HG02588 (cell line): ENCODE measurements around the gene NCS1.

Source experiments
- ATAC-seq: cut with Tn5 transposase; IDR thresholded peaks from one replicate; pipeline ENCODE4 v1.9.1; 2021; ENCODE audit warnings: mild to moderate bottlenecking, moderate library complexity; ENCODE audit not compliant: unreplicated experiment

The NCS1 gene

DNA sequence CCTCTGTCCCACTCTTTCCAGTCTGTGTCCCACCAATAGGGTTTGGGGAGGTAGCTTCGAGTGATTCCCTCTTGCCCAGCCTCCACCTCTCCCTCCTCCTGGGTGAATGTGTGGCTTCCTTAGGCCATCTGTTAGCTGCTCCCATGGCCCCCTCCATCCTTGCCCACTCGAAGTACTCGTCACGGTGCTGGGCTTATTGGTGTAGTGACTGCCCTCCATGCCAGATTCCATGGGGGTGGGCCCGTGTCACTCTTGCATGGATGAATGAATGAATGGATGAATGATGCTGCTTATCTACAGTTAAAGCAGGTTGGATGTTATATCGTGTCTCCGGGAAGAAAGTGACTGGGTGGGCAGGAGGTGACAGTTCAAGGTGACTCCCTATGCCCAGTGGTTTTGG lies 112.5 kb downstream of the NCS1 start:
- ATAC-seq: no peak

DNA sequence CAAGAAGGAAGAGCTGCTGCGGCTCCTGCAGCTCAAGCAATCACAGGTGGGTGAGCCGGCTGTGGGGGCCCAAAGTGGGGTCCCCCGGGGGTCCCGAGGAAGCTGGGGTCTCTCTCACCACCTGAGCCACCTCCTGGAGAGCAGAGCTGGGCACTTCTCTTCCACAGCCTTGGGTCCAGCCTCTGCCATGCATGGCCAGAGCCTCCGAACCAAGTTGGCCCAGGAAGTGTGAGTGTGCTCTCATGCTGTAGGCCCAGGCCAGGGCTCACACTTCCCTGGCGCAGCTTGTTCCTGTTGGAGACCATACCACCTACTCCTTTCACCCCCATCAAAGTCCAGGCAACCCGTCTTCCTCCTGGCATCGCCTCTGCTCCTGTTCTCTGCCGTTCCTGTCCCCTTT lies 113.1 kb downstream of the NCS1 start:
- ATAC-seq: no peak

DNA sequence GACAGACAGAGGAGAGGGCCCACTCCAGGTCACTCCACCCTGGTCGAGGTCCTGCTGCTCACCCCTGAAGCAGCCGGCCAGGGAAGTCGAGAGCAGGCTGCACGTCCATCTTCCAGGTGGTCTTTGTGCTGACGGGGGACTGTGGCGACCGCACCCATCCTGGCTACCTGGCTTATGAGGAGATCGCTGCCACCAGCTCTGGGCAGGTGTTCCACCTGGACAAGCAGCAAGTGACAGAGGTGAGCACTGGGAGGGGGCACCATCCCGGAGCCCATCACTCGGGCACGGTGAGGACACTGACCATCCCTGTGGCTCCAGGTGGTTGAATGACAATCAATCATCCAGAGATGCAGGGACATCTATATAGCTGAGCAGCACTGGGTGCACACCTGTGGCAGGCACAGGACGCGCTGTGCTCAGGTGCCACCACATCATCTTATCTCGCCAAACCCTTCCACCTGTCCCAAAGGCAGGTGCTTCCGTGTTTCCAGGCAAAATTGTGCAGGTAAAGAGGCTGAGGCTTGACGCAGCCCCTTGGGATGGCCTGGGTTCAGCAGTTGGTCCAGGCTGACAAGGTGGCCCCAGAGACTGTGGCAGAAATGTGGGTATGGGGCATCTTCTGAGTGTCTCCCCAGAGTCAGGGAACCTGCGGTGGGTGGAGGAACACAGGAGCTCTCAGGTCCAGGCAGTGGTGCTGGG lies 114.0 kb downstream of the NCS1 start:
- no peak for ATAC-seq
